SK-N-SH treated with all-trans-retinoic acid at 6 μM for 48 hours (cell line): ENCODE data around the gene BTK.

ENCODE experiments used
- ATAC-seq: fragments of 200-7000 bp; cut with Tn5 transposase; 3 replicates; pipeline ENCODE4 v1.9.1; 2020; ENCODE audit warnings: mild to moderate bottlenecking, moderate library complexity
- ARNTL ChIP-seq: fragments of 450-650 bp; formaldehyde crosslinking; IDR thresholded peaks from 2 replicates; pipeline ENCODE4 v1.5.0; 2020; ENCODE audit warnings: low read depth, mild to moderate bottlenecking, moderate library complexity, borderline replicate concordance
- BACH2 ChIP-seq: fragments of 250-450 bp; sonication (Bioruptor Pico); IDR thresholded peaks from 2 replicates; pipeline ENCODE4 v1.9.0; 2021; ENCODE audit warnings: mild to moderate bottlenecking, borderline replicate concordance
- CSDC2 ChIP-seq: fragments of 250-450 bp; sonication (Bioruptor Pico); IDR thresholded peaks from 2 replicates; pipeline ENCODE4 v1.5.0; 2020; ENCODE audit warnings: mild to moderate bottlenecking, moderate library complexity
- ESRRG ChIP-seq: fragments of 250-450 bp; sonication (Bioruptor Pico); IDR thresholded peaks from 2 replicates; pipeline ENCODE4 v1.6.1; 2021; ENCODE audit warnings: mild to moderate bottlenecking
- GLIS3 ChIP-seq: fragments of 250-450 bp; sonication (Bioruptor Pico); IDR thresholded peaks from 2 replicates; pipeline ENCODE4 v1.5.0; 2020; ENCODE audit warnings: mild to moderate bottlenecking, moderate library complexity
- ISL1 ChIP-seq: fragments of 250-450 bp; sonication (Bioruptor Pico); IDR thresholded peaks from 2 replicates; pipeline ENCODE4 v2.1.2; 2022; ENCODE audit warnings: mild to moderate bottlenecking, moderate library complexity
- OSR1 ChIP-seq: fragments of 250-450 bp; sonication (Bioruptor Pico); IDR thresholded peaks from 2 replicates; pipeline ENCODE4 v1.8.0; 2022; ENCODE audit warnings: moderate library complexity, mild to moderate bottlenecking, inconsistent platforms
- POU6F1 ChIP-seq: fragments of 250-450 bp; sonication (Bioruptor Pico); IDR thresholded peaks from 2 replicates; pipeline ENCODE4 v1.8.0; 2021; ENCODE audit warnings: low read depth, mild to moderate bottlenecking, moderate library complexity, borderline replicate concordance
- PPARA ChIP-seq: fragments of 250-450 bp; sonication (Bioruptor Pico); IDR thresholded peaks from 2 replicates; pipeline ENCODE4 v1.5.0; 2020; ENCODE audit warnings: mild to moderate bottlenecking, borderline replicate concordance
- RARB ChIP-seq: fragments of 250-450 bp; sonication (Bioruptor Pico); IDR thresholded peaks from 2 replicates; pipeline ENCODE4 v1.8.0; 2021; ENCODE audit warnings: mild to moderate bottlenecking, moderate library complexity
- TCF4 ChIP-seq: fragments of 250-450 bp; sonication (Bioruptor Pico); IDR thresholded peaks from 2 replicates; pipeline ENCODE4 v1.8.0; 2021; ENCODE audit warnings: mild to moderate bottlenecking, moderate library complexity, borderline replicate concordance
- TOX ChIP-seq: fragments of 250-450 bp; sonication (Bioruptor Pico); IDR thresholded peaks from 2 replicates; pipeline ENCODE4 v1.8.0; 2021; ENCODE audit warnings: mild to moderate bottlenecking, moderate library complexity, borderline replicate concordance
- ZC3H10 ChIP-seq: fragments of 250-450 bp; sonication (Bioruptor Pico); IDR thresholded peaks from 2 replicates; pipeline ENCODE4 v1.5.1; 2021; ENCODE audit warnings: mild to moderate bottlenecking, moderate library complexity
- ZFP3 ChIP-seq: fragments of 250-450 bp; sonication (Bioruptor Pico); IDR thresholded peaks from 2 replicates; pipeline ENCODE4 v1.5.0; 2020; ENCODE audit warnings: mild to moderate bottlenecking, moderate library complexity
- ZFP30 ChIP-seq: fragments of 450-650 bp; formaldehyde crosslinking; IDR thresholded peaks from 2 replicates; pipeline ENCODE4 v1.5.0; 2022; ENCODE audit warnings: mild to moderate bottlenecking, moderate library complexity
- ZNF565 ChIP-seq: fragments of 450-650 bp; formaldehyde crosslinking; conservative IDR thresholded peaks from 2 replicates; pipeline ENCODE4 v1.5.0; 2020; ENCODE audit warnings: low read depth, mild to moderate bottlenecking, moderate library complexity
- ZNF70 ChIP-seq: fragments of 450-650 bp; formaldehyde crosslinking; IDR thresholded peaks from 2 replicates; pipeline ENCODE4 v1.5.0; 2020; ENCODE audit warnings: mild to moderate bottlenecking, moderate library complexity
- ZNF8 ChIP-seq: fragments of 450-650 bp; formaldehyde crosslinking; IDR thresholded peaks from 2 replicates; pipeline ENCODE4 v1.5.0; 2020; ENCODE audit warnings: mild to moderate bottlenecking, moderate library complexity
- TF ChIP-seq, protein P1 (sequence below): fragments of 250-450 bp; sonication (Bioruptor Pico); IDR thresholded peaks from 2 replicates; pipeline ENCODE4 v1.5.1; 2020; ENCODE audit warnings: low read depth, mild to moderate bottlenecking, moderate library complexity
- TF ChIP-seq, protein P2 (sequence below): fragments of 250-450 bp; sonication (Bioruptor Pico); IDR thresholded peaks from 2 replicates; pipeline ENCODE4 v1.5.1; 2021; ENCODE audit warnings: mild to moderate bottlenecking, moderate library complexity
- TF ChIP-seq, protein P3 (sequence below): fragments of 250-450 bp; sonication (Bioruptor Pico); IDR thresholded peaks from 2 replicates; pipeline ENCODE4 v1.5.0; 2020; ENCODE audit warnings: mild to moderate bottlenecking, moderate library complexity

The BTK gene

DNA sequence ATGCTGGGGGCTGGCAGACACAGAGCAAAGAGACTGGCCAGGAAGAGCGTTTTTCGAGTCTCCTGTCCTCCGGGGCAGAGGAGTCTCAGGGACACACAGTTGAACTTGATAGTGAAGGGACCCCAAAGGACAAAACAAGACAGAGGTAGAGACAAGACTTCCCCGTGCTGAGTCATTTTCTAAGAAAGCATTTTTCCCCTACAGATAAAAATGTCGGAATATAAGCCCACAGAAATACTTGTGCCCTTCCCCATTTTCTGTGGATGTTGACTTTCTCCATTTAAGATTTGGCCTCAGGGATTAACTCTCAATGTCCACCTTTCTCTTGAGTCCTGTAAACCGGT, 523 bp upstream of the BTK start (continued):
- TF ChIP-seq ZNF70 (CRISPR knock-in tag) (no peak), ARNTL (no peak), GLIS3 (CRISPR knock-in tag) (no peak), ZNF565 (CRISPR knock-in tag) (no peak)

DNA sequence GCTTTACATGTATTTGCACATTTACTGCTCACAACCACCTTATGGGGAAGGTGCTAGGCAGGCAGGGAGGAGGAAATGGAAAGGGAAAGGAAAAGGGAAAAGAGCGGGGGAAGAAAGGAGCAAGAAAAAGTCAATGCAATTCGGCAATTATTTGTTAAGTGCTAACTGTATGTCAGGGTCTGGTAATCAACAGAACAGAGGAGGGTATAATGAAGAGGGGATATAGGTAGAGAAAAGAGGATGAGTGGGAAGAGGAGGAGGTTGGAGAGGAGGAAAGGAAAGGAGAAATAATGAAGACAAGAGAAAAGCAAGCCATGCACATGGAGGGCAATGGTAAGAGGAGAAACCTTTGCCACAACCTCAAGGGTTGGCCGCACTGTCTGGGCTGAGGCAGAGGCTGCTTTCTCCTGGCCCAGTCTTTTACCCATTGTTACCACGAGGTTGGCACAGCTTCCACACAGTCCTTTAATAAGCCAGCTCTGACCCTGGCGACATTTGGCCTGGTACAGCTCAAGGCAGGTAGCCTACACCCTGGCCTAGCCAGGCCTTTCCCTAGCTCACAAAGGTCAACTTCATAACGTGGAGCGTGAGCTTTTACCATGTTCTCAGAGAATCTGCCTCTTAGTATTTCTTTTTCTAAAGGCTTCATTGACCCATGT, 836 bp downstream of the BTK start:
- TF ChIP-seq ARNTL, result no peak
- TF ChIP-seq RARB, result no peak
- no peak for TF ChIP-seq ZNF70 (CRISPR knock-in tag)
- TF ChIP-seq, all 23 proteins: peak for 0
- ATAC-seq, result no peak

DNA sequence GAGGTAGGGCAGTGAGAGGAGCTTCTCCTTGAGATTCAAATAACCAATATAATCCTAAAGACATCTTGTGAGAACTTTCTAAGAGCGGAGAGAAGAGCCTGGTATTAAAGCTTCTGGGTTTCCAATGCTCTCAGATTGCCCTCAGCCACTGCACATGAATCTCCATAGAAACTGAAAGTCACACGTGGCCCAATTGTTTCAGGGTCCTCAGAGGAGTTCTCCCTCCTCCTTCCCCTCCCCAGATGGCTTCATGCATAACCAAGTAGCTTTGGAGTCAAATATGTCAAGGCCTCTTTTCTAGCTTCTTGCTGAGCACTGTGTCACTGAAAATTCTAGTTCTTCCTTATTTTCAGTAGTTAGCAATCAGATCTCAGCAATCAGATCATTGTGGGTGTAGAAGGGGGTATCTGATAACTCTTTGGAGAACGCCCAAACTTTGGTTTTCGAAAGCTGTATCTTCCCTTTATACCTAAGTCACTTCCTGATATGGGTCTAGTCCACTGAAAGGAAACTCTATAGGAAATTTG, 2.2 kb downstream of the BTK start:
- no peak for TF ChIP-seq GLIS3 (CRISPR knock-in tag)

GRCh38 chrX:101377547-101377946, 8.4 kb downstream of the BTK start:
- no peak for TF ChIP-seq ISL1 (CRISPR knock-in tag)
- TF ChIP-seq CSDC2 (CRISPR knock-in tag), result no peak
- no peak for TF ChIP-seq OSR1 (CRISPR knock-in tag)
- TF ChIP-seq ARNTL, result no peak
- TF ChIP-seq ZNF8 (CRISPR knock-in tag), result no peak
- no peak for TF ChIP-seq RARB
- TF ChIP-seq, protein P1, sequence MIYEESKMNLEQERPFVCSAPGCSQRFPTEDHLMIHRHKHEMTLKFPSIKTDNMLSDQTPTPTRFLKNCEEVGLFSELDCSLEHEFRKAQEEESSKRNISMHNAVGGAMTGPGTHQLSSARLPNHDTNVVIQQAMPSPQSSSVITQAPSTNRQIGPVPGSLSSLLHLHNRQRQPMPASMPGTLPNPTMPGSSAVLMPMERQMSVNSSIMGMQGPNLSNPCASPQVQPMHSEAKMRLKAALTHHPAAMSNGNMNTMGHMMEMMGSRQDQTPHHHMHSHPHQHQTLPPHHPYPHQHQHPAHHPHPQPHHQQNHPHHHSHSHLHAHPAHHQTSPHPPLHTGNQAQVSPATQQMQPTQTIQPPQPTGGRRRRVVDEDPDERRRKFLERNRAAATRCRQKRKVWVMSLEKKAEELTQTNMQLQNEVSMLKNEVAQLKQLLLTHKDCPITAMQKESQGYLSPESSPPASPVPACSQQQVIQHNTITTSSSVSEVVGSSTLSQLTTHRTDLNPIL (CRISPR knock-in tag), result no peak
- no peak for TF ChIP-seq BACH2
- TF ChIP-seq TCF4, result no peak
- TF ChIP-seq ZFP30 (CRISPR knock-in tag), result no peak
- TF ChIP-seq ZC3H10, result no peak
- no peak for TF ChIP-seq ESRRG (CRISPR knock-in tag)
- TF ChIP-seq, protein P2, sequence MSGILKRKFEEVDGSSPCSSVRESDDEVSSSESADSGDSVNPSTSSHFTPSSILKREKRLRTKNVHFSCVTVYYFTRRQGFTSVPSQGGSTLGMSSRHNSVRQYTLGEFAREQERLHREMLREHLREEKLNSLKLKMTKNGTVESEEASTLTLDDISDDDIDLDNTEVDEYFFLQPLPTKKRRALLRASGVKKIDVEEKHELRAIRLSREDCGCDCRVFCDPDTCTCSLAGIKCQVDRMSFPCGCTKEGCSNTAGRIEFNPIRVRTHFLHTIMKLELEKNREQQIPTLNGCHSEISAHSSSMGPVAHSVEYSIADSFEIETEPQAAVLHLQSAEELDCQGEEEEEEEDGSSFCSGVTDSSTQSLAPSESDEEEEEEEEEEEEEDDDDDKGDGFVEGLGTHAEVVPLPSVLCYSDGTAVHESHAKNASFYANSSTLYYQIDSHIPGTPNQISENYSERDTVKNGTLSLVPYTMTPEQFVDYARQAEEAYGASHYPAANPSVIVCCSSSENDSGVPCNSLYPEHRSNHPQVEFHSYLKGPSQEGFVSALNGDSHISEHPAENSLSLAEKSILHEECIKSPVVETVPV (CRISPR knock-in tag), result no peak
- no peak for TF ChIP-seq POU6F1 (CRISPR knock-in tag)
- no peak for ATAC-seq

More for the DNA sequence above, 2.2 kb downstream of the BTK start:
- ATAC-seq, result no peak

- ATAC-seq, result no peak
- no peak for TF ChIP-seq ZC3H10
- TF ChIP-seq, all 23 proteins: peak for 0
Measured at GRCh38 chrX:101370888-101371504, 15.0 kb downstream of the BTK start.

DNA sequence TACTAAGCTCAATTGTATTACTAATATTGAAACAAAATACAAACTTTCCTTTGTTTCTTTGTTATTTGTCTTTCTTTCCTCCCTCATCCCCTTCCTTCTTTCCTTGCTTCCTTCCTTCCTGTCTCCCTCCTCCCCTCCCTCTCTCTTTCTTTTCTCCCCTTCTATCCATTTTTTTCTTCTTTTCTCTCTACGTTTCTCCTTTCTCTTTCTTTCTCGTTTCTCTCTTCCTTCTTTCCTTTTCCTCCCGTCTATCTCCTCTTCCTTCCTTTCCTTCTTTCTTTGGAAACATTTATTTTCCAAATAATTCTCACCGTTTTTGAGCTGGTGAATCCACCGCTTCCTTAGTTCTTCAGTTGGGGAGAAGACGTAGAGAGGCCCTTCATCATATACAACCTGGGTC, 16.3 kb downstream of the BTK start:
- ATAC-seq, result no peak
- TF ChIP-seq ZC3H10, result no peak
- no peak for TF ChIP-seq ZFP3 (CRISPR knock-in tag)
- no peak for TF ChIP-seq PPARA (CRISPR knock-in tag)
- no peak for TF ChIP-seq RARB
- TF ChIP-seq POU6F1 (CRISPR knock-in tag), result no peak
- TF ChIP-seq BACH2, result no peak
- TF ChIP-seq GLIS3 (CRISPR knock-in tag), result no peak
- TF ChIP-seq, protein P3, sequence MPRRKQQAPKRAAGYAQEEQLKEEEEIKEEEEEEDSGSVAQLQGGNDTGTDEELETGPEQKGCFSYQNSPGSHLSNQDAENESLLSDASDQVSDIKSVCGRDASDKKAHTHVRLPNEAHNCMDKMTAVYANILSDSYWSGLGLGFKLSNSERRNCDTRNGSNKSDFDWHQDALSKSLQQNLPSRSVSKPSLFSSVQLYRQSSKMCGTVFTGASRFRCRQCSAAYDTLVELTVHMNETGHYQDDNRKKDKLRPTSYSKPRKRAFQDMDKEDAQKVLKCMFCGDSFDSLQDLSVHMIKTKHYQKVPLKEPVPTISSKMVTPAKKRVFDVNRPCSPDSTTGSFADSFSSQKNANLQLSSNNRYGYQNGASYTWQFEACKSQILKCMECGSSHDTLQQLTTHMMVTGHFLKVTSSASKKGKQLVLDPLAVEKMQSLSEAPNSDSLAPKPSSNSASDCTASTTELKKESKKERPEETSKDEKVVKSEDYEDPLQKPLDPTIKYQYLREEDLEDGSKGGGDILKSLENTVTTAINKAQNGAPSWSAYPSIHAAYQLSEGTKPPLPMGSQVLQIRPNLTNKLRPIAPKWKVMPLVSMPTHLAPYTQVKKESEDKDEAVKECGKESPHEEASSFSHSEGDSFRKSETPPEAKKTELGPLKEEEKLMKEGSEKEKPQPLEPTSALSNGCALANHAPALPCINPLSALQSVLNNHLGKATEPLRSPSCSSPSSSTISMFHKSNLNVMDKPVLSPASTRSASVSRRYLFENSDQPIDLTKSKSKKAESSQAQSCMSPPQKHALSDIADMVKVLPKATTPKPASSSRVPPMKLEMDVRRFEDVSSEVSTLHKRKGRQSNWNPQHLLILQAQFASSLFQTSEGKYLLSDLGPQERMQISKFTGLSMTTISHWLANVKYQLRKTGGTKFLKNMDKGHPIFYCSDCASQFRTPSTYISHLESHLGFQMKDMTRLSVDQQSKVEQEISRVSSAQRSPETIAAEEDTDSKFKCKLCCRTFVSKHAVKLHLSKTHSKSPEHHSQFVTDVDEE, result no peak
- TF ChIP-seq, protein P1 (CRISPR knock-in tag), result no peak
- TF ChIP-seq ZNF8 (CRISPR knock-in tag), result no peak
- no peak for TF ChIP-seq TOX
- TF ChIP-seq ZNF70 (CRISPR knock-in tag), result no peak
- no peak for TF ChIP-seq TCF4
- no peak for TF ChIP-seq OSR1 (CRISPR knock-in tag)
- no peak for TF ChIP-seq ESRRG (CRISPR knock-in tag)
- TF ChIP-seq ARNTL, result no peak
